Measurements from ENCODE around the gene BRSK2.

GRCh38 chr11:1460396-1460985 is 70.8 kb downstream of the BRSK2 start:
- TF ChIP-seq, protein P1, sequence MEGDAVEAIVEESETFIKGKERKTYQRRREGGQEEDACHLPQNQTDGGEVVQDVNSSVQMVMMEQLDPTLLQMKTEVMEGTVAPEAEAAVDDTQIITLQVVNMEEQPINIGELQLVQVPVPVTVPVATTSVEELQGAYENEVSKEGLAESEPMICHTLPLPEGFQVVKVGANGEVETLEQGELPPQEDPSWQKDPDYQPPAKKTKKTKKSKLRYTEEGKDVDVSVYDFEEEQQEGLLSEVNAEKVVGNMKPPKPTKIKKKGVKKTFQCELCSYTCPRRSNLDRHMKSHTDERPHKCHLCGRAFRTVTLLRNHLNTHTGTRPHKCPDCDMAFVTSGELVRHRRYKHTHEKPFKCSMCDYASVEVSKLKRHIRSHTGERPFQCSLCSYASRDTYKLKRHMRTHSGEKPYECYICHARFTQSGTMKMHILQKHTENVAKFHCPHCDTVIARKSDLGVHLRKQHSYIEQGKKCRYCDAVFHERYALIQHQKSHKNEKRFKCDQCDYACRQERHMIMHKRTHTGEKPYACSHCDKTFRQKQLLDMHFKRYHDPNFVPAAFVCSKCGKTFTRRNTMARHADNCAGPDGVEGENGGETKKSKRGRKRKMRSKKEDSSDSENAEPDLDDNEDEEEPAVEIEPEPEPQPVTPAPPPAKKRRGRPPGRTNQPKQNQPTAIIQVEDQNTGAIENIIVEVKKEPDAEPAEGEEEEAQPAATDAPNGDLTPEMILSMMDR (conservative IDR thresholded peaks at IDR 0.05 in 1 of 2, IDR thresholded peaks at IDR 0.05 in 1 of 2; ENCODE audit: low read depth in 1 of 2, low read length in 2 of 2): no peak
- no peak for TF ChIP-seq EZH2 (IDR thresholded peaks at IDR 0.05; ENCODE audit: low read length, missing control alignments)
